ENCODE data around the gene UGT1A4. TPM values are rescaled to one million over a fixed set of nuclear protein-coding genes. Genes with fewer than 3 reads are reported as not detected.

Gene UGT1A4
- total and polyA plus RNA-seq, 2 donors (not counting 3 experiments of a cell fraction or from before 2014, with no cell fraction given): not detected

DNA sequence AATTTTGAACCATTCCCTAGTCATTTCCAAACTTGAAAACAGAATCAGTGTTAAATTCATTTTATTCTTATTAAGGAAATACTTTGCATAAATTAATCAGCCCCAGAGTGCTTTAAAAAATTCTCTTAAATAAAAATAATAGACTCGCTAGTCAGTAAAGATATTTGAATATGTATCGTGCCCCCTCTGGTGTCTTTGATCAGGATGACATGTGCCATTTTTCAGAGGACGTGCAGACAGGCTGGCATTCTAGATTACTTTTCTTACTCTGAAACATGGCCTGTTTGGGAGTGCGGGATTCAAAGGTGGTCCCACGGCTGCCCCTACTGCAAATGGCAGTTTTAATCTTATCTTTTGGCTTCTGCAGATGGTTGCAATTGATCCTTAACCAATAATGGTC, 54.0 kb downstream of the UGT1A4 start:
- no peaks in the 10 kb centered on the region for H3K9me1 ChIP-seq (replicated peaks; ENCODE audit: control insufficient read depth, extremely low read depth, insufficient read depth, low read length)
- no peaks in the 10 kb centered on the region for H3K79me2 ChIP-seq (ENCODE audit: control insufficient read depth, insufficient read depth, low read length)
- intact Hi-C loops (cut with micrococcal nuclease): loop anchor here (2.0 kb wide), 1 partner anchor 324 kb away; no protein-coding TSS in a partner anchor
- H3K4me1 ChIP-seq (ENCODE audit: control insufficient read depth, extremely low read depth, insufficient read depth, low read length): no peaks in the 10 kb centered on the region
- H3K27ac ChIP-seq (ENCODE audit: insufficient read depth, low read depth, low read length): no peak overlapping the region
- no peaks in the 10 kb centered on the region for H3K27me3 ChIP-seq (ENCODE audit: control insufficient read depth in 2 of 2, insufficient read depth in 2 of 2, low read length in 2 of 2)
- H3K9ac ChIP-seq (replicated peaks; ENCODE audit: extremely low read depth, insufficient read depth, low read length): no peak overlapping the region
- TF ChIP-seq POLR2A (IDR thresholded peaks at IDR 0.05; ENCODE audit: low read depth, low read length): no peak
- TF ChIP-seq MYC (IDR thresholded peaks at IDR 0.05; ENCODE audit: low read depth, low read length): no peak
- TF ChIP-seq JUN (IDR thresholded peaks at IDR 0.05; ENCODE audit: borderline replicate concordance, insufficient read depth, insufficient read length, low read depth): no peak
- TF ChIP-seq, protein P1, sequence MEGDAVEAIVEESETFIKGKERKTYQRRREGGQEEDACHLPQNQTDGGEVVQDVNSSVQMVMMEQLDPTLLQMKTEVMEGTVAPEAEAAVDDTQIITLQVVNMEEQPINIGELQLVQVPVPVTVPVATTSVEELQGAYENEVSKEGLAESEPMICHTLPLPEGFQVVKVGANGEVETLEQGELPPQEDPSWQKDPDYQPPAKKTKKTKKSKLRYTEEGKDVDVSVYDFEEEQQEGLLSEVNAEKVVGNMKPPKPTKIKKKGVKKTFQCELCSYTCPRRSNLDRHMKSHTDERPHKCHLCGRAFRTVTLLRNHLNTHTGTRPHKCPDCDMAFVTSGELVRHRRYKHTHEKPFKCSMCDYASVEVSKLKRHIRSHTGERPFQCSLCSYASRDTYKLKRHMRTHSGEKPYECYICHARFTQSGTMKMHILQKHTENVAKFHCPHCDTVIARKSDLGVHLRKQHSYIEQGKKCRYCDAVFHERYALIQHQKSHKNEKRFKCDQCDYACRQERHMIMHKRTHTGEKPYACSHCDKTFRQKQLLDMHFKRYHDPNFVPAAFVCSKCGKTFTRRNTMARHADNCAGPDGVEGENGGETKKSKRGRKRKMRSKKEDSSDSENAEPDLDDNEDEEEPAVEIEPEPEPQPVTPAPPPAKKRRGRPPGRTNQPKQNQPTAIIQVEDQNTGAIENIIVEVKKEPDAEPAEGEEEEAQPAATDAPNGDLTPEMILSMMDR (IDR thresholded peaks at IDR 0.05; ENCODE audit: extremely low read depth in 1 of 2, insufficient read depth in 1 of 2, low read depth in 1 of 2, low read length in 2 of 2): no peak
- TF ChIP-seq GATA2 (IDR thresholded peaks at IDR 0.05; ENCODE audit: insufficient read depth, insufficient read length, low read depth, low read length): no peak
- TF ChIP-seq, protein P2, sequence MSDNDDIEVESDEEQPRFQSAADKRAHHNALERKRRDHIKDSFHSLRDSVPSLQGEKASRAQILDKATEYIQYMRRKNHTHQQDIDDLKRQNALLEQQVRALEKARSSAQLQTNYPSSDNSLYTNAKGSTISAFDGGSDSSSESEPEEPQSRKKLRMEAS (IDR thresholded peaks at IDR 0.05; ENCODE audit: insufficient read depth, insufficient read length): no peak
- POLR2A ChIA-PET: no interaction called here
- no peaks in the 10 kb centered on the region for H4K20me1 ChIP-seq (replicated peaks; ENCODE audit: control insufficient read depth, extremely low read depth, insufficient read depth, low read length)
- dilution Hi-C loops (cut with MboI; ENCODE audit: extremely low pct_ligation_motif_present, low sequenced_read_pairs): no loop called here
- H3K4me3 ChIP-seq (replicated peaks in 1 of 3; ENCODE audit: insufficient read depth in 1 of 3, low read depth in 1 of 3, low read length in 3 of 3): no peak overlapping the region
- no peak overlapping the region for H2AFZ ChIP-seq (ENCODE audit: low read depth, low read length)
- no peak for FAIRE-seq
- no peaks in the 10 kb centered on the region for H3K9me3 ChIP-seq (replicated peaks; ENCODE audit: control insufficient read depth, insufficient read depth, low read length)
- no peaks in the 10 kb centered on the region for H3K36me3 ChIP-seq (ENCODE audit: control insufficient read depth in 2 of 2, extremely low read depth in 1 of 2, insufficient read depth in 2 of 2, low read length in 2 of 2)
- H3K4me2 ChIP-seq (ENCODE audit: insufficient read depth, low read length): no peak overlapping the region
- BruUV-seq (replicated peaks): no TSS peak
- CTCF ChIA-PET: no interaction called here
- no peak for DNase-seq (ENCODE audit: low read depth, low spot score)

- no peak for FAIRE-seq
- POLR2A ChIA-PET: no interaction called here
These were observed 55.3 kb downstream of the UGT1A4 start for GRCh38 chr2:233773854-233774253.

More at GRCh38 chr2:233773854-233774253, 55.3 kb downstream of the UGT1A4 start:
- Histone ChIP-seq H3K36me3 (ENCODE audit: control insufficient read depth in 2 of 2, extremely low read depth in 1 of 2, insufficient read depth in 2 of 2, low read length in 2 of 2) (no peaks in the 10 kb centered on the region), H3K9ac (replicated peaks; ENCODE audit: extremely low read depth, insufficient read depth, low read length) (no peak overlapping the region), H3K9me1 (replicated peaks; ENCODE audit: control insufficient read depth, extremely low read depth, insufficient read depth, low read length) (no peaks in the 10 kb centered on the region), H4K20me1 (replicated peaks; ENCODE audit: control insufficient read depth, extremely low read depth, insufficient read depth, low read length) (no peaks in the 10 kb centered on the region), H3K4me3 (replicated peaks in 1 of 3; ENCODE audit: insufficient read depth in 1 of 3, low read depth in 1 of 3, low read length in 3 of 3) (no peak overlapping the region), H3K4me1 (ENCODE audit: control insufficient read depth, extremely low read depth, insufficient read depth, low read length) (no peaks in the 10 kb centered on the region), H3K4me2 (ENCODE audit: insufficient read depth, low read length) (no peak overlapping the region), H3K27me3 (ENCODE audit: control insufficient read depth in 2 of 2, insufficient read depth in 2 of 2, low read length in 2 of 2) (no peaks in the 10 kb centered on the region), H3K79me2 (ENCODE audit: control insufficient read depth, insufficient read depth, low read length) (no peaks in the 10 kb centered on the region), H3K9me3 (replicated peaks; ENCODE audit: control insufficient read depth, insufficient read depth, low read length) (no peaks in the 10 kb centered on the region), H3K27ac (ENCODE audit: insufficient read depth, low read depth, low read length) (no peak overlapping the region), H2AFZ (ENCODE audit: low read depth, low read length) (no peak overlapping the region)
- intact Hi-C loops (cut with micrococcal nuclease): loop anchor here (2.0 kb wide), 1 partner anchor 325 kb away; no protein-coding TSS in a partner anchor
- no peak for DNase-seq (ENCODE audit: low read depth, low spot score)
- CTCF ChIA-PET: no interaction called here
- TF ChIP-seq, protein P1 (IDR thresholded peaks at IDR 0.05; ENCODE audit: extremely low read depth in 1 of 2, insufficient read depth in 1 of 2, low read depth in 1 of 2, low read length in 2 of 2): no peak
- no TSS peak for BruUV-seq (replicated peaks)
- dilution Hi-C loops (cut with MboI; ENCODE audit: extremely low pct_ligation_motif_present, low sequenced_read_pairs): no loop called here

All from endothelial cell of umbilical vein (primary cell).